Lung (tissue), 12 donors: Measurements from ENCODE around the gene SREK1IP1. TPM values are rescaled to one million over a fixed set of nuclear protein-coding genes. Genes with fewer than 3 reads are reported as not detected.
A peak's percentile ranks its signal among the peaks of the same experiment; 100 is the strongest.

Experiments
- ATAC-seq: fragments of 200-7000 bp; cut with Tn5 transposase; one replicate; pipeline ENCODE4 v1.9.1; 2020; ENCODE audit warnings: moderate number of reproducible peaks; ENCODE audit not compliant: insufficient read depth, low FRiP score
- DNase-seq, 3 donors: peaks; one replicate each; pipeline ENCODE4 v3.0.0-alpha.2; 2013 to 2017
- H3K27ac ChIP-seq, 2 donors: one replicate each; pipeline ENCODE4 v1.5.1; 2013; ENCODE audit warnings: mild to moderate bottlenecking in 2 of 2, moderate library complexity in 2 of 2, control low read depth in 1 of 2, inconsistent platforms in 1 of 2, low read depth in 1 of 2, low read length in 1 of 2
- H3K27me3 ChIP-seq, 3 donors: one replicate each; pipeline ENCODE4 v1.5.1; 2013; ENCODE audit warnings: low read length in 2 of 3; ENCODE audit not compliant: control insufficient read depth in 3 of 3, insufficient read depth in 3 of 3
- H3K36me3 ChIP-seq, 4 donors: one replicate each; pipeline ENCODE4 v1.5.1; 2013; ENCODE audit warnings: low read length in 4 of 4, mild to moderate bottlenecking in 1 of 4, moderate library complexity in 1 of 4; ENCODE audit not compliant: control insufficient read depth in 4 of 4, insufficient read depth in 4 of 4
- H3K4me1 ChIP-seq, 5 donors: one replicate each; pipeline ENCODE4 v1.5.1; 2013; ENCODE audit warnings: low read length in 5 of 5, mild to moderate bottlenecking in 2 of 5, moderate library complexity in 1 of 5; ENCODE audit not compliant: control insufficient read depth in 5 of 5, insufficient read depth in 5 of 5
- H3K4me3 ChIP-seq: one replicate; pipeline ENCODE4 v1.5.1; 2013; ENCODE audit warnings: mild to moderate bottlenecking, control low read depth, moderate library complexity
- H3K9ac ChIP-seq, 2 donors: one replicate each; pipeline ENCODE4 v1.5.1; 2013; ENCODE audit warnings: low read length in 2 of 2, control low read depth in 1 of 2; ENCODE audit not compliant: insufficient read depth in 1 of 2
- H3K9me3 ChIP-seq, 4 donors: one replicate each; pipeline ENCODE4 v1.5.1; 2013; ENCODE audit warnings: low read length in 3 of 4, mild to moderate bottlenecking in 1 of 4, moderate library complexity in 1 of 4; ENCODE audit not compliant: control insufficient read depth in 4 of 4, insufficient read depth in 3 of 4
- WGBS, 2 donors: extraction: QIAGEN DNeasy Blood & Tissue Kit; methylation state at CpG; one replicate each; pipeline ENCODE4 v1.1.7; 2013; 5-methylcytosine and 5-hydroxymethylcytosine counted together
- polyA plus RNA-seq, 2 donors: library from polyadenylated mRNA; stranded (reverse); fragments of 200-250 nt; gene quantifications; one replicate each; pipeline ENCODE4 v1.2.1, GENCODE V29; 2013
- total RNA-seq, 2 donors: library from RNA; depleted of rRNA in 1 of 2; stranded (reverse); fragments of >200 nt in 1 of 2; gene quantifications; one replicate each; pipeline ENCODE4 v1.2.1, GENCODE V29; 2014 to 2021
- TF ChIP-seq, protein P1 (sequence below): IDR thresholded peaks from 2 replicates; pipeline ENCODE4 v1.5.1; 2012; ENCODE audit warnings: mild to moderate bottlenecking; ENCODE audit errors: control extremely low read depth, extremely low read depth
- donor health status: control.
- donor health status: control.
- donor health status: Bipolar disorder and iron deficiency.
- donor health status: healthy.
- donor health status: DM: yes; HTN: yes; CAD: no.

SREK1IP1 gene
- total and polyA plus RNA-seq, 4 donors, result 10.8 to 17.0 (median 16.2) TPM

GRCh38 chr5:64811050-64811640, 42.7 kb upstream of the SREK1IP1 start:
- H3K36me3 ChIP-seq, result peaks cover under 1 to 8% (median 4%) of the 10 kb centered on the region in 4 donors
- no peak overlapping the region for H3K9ac ChIP-seq
- TF ChIP-seq, protein P1, sequence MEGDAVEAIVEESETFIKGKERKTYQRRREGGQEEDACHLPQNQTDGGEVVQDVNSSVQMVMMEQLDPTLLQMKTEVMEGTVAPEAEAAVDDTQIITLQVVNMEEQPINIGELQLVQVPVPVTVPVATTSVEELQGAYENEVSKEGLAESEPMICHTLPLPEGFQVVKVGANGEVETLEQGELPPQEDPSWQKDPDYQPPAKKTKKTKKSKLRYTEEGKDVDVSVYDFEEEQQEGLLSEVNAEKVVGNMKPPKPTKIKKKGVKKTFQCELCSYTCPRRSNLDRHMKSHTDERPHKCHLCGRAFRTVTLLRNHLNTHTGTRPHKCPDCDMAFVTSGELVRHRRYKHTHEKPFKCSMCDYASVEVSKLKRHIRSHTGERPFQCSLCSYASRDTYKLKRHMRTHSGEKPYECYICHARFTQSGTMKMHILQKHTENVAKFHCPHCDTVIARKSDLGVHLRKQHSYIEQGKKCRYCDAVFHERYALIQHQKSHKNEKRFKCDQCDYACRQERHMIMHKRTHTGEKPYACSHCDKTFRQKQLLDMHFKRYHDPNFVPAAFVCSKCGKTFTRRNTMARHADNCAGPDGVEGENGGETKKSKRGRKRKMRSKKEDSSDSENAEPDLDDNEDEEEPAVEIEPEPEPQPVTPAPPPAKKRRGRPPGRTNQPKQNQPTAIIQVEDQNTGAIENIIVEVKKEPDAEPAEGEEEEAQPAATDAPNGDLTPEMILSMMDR, result peak; percentile 48
- no peak overlapping the region for H3K27ac ChIP-seq
- H3K9me3 ChIP-seq, result no peaks in the 10 kb centered on the region
- WGBS, 2 donors, result 85 to 88% methylated on average over 1 of the region's 1 CpG
- DNase-seq, result peak in 2 of 3 donors; percentile 78 to 82
- H3K4me3 ChIP-seq, result no peak overlapping the region
- peaks cover 0 to 7% (median 0%) of the 10 kb centered on the region in 5 donors for H3K4me1 ChIP-seq
- no peaks in the 10 kb centered on the region for H3K27me3 ChIP-seq
- no peak for ATAC-seq

DNA sequence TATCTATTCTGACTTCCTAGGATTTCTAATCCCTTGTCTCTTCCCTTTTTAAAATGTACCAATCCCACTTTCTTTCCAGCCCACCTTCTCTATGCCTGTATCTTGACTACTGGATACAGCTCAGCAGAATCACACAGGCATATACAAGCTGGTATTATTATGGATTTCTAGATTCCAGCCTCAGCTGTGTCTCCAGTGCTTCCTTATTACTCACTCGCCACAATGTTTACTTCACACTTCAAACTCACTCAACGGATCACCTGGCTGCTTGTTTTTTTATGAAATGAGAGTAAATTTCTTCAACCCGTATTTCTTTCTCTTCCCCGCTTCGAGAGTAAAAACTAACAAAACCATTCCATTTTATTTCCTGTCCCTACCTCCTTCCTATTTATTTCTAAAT, 39.0 kb upstream of the SREK1IP1 start:
- no peak overlapping the region for H3K9ac ChIP-seq
- 65 to 83% methylated on average over 5 of the region's 5 CpGs for WGBS, 2 donors
- no peak overlapping the region for H3K27ac ChIP-seq
- no peaks in the 10 kb centered on the region for H3K27me3 ChIP-seq
- TF ChIP-seq, protein P1, result no peak
- H3K4me1 ChIP-seq, result peaks cover 0 to 7% (median 0%) of the 10 kb centered on the region in 5 donors
- DNase-seq (peak in 2 of 3 donors; percentile 20 to 51), ATAC-seq (peak; percentile 47)
- H3K4me3 ChIP-seq, result no peak overlapping the region
- H3K36me3 ChIP-seq, result peaks cover 0 to 13% (median 7%) of the 10 kb centered on the region in 4 donors
- no peaks in the 10 kb centered on the region for H3K9me3 ChIP-seq

GRCh38 chr5:64806537-64806936, 38.0 kb upstream of the SREK1IP1 start:
- Histone ChIP-seq H3K36me3 (peaks cover 1 to 18% (median 9%) of the 10 kb centered on the region in 4 donors), H3K27ac (no peak overlapping the region), H3K9ac (no peak overlapping the region), H3K4me3 (no peak overlapping the region), H3K27me3 (no peaks in the 10 kb centered on the region), H3K4me1 (peaks cover 0 to 7% (median 0%) of the 10 kb centered on the region in 5 donors), H3K9me3 (no peaks in the 10 kb centered on the region)
- ATAC-seq (no peak), DNase-seq (no peak)
- WGBS, 2 donors, result 78 to 84% methylated on average over 2 of the region's 2 CpGs
- TF ChIP-seq, protein P1, result no peak
